Colonic mucosa (tissue), 4 donors: ENCODE data around the gene GREM1. TPM values are rescaled to one million over a fixed set of nuclear protein-coding genes. Genes with fewer than 3 reads are reported as not detected.

Experiments
- DNase-seq: peaks from one replicate; pipeline ENCODE4 v3.0.0-alpha.2; 2020
- H3K27ac ChIP-seq: fragments of 200-600 bp; one replicate; pipeline ENCODE4 v1.8.0; 2021
- H3K27me3 ChIP-seq: fragments of 200-600 bp; one replicate; pipeline ENCODE4 v1.8.0; 2021
- H3K36me3 ChIP-seq: fragments of 200-600 bp; one replicate; pipeline ENCODE4 v1.8.0; 2021
- H3K4me1 ChIP-seq: fragments of 200-600 bp; one replicate; pipeline ENCODE4 v1.8.0; 2021; ENCODE audit warnings: mild to moderate bottlenecking
- H3K4me3 ChIP-seq: fragments of 200-600 bp; one replicate; pipeline ENCODE4 v1.8.0; 2021
- H3K9ac ChIP-seq, 2 donors: one replicate each; pipeline ENCODE4 v1.7.0; 2013; ENCODE audit warnings: control low read depth in 2 of 2, low read depth in 2 of 2, low read length in 2 of 2
- H3K9me3 ChIP-seq: fragments of 200-600 bp; one replicate; pipeline ENCODE4 v1.8.0; 2021
- CTCF ChIP-seq: fragments of 200-600 bp; IDR thresholded peaks from one replicate; pipeline ENCODE4 v1.8.0; 2022; ENCODE audit warnings: antibody characterized with exemption, mild to moderate bottlenecking
- intact Hi-C: fragments of 100-400 bp; cut with DNase I; formaldehyde crosslinking; loops from one replicate; pipeline ENCODE4 v1.14.1; 2022
- total RNA-seq, 2 donors: library from RNA; stranded (reverse); fragmentation: NEBNext Ultra II Directional in 1 of 2; extraction: Animal tissue kit (Norgen Biotek cat#: 25700) in 1 of 2; gene quantifications; one replicate each; pipeline ENCODE4 v1.2.1, GENCODE V29; 2021
- donor health status: healthy.
- donor health status: DM: no; HTN: no; CAD: no.
- donor health status: DM: no; HTN: no; CAD: no.

GREM1 gene
- total RNA-seq, 2 donors from 2014 or later, result 18.9 to 39.3 TPM

DNA sequence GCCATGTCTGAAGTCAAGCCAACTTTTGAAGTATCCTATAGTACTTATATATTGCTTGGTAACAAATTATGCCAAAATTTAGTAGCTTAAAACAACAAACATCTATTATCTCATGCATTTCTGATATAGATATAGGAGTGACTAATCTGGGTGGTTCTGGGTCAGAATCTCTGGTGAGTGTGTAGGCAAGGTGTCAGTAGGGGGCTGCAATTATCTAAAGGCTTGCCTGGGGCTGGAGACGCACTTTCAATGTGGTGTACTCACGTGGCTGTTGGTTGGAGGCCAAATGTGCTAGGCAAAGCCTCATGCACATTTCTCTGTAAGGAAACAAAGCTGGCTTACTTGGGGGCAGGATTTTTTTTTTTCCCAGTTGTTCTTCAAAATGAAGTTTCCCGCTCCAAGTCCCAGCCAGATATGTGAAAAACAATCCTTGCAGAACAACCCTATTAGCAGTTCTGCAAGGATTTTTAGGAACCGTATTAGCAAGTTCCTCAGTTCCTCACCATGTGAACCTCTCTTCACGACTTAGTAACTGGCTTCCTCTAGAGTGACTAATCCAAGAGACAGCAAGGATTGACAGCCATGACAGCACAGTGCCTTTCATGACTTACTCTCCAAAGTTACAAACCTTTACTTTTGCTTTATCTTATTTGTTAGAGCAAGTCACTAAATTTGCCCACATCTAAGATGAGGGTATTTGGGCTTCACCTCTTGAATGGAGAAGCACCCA, 25.8 kb downstream of the GREM1 start:
- no peak for DNase-seq
- H3K36me3 ChIP-seq, result no peaks in the 10 kb centered on the region
- intact Hi-C loops, result no loop called here
- H3K4me1 ChIP-seq, result no peaks in the 10 kb centered on the region
- TF ChIP-seq CTCF, result no peak
- no peaks in the 10 kb centered on the region for H3K27me3 ChIP-seq
- H3K9me3 ChIP-seq, result no peaks in the 10 kb centered on the region
- no peak overlapping the region for H3K27ac ChIP-seq
- no peak overlapping the region for H3K9ac ChIP-seq
- no peak overlapping the region for H3K4me3 ChIP-seq

- H3K27me3 ChIP-seq, result no peaks in the 10 kb centered on the region
- intact Hi-C loops, result no loop called here
- no peaks in the 10 kb centered on the region for H3K36me3 ChIP-seq
- H3K27ac ChIP-seq, result no peak overlapping the region
- TF ChIP-seq CTCF, result no peak
- H3K4me1 ChIP-seq, result no peaks in the 10 kb centered on the region
- no peak for DNase-seq
- H3K9me3 ChIP-seq, result no peaks in the 10 kb centered on the region
- no peak overlapping the region for H3K4me3 ChIP-seq
- H3K9ac ChIP-seq, result no peak overlapping the region
Measured at GRCh38 chr15:32746116-32746857, 28.5 kb downstream of the GREM1 start.

DNA sequence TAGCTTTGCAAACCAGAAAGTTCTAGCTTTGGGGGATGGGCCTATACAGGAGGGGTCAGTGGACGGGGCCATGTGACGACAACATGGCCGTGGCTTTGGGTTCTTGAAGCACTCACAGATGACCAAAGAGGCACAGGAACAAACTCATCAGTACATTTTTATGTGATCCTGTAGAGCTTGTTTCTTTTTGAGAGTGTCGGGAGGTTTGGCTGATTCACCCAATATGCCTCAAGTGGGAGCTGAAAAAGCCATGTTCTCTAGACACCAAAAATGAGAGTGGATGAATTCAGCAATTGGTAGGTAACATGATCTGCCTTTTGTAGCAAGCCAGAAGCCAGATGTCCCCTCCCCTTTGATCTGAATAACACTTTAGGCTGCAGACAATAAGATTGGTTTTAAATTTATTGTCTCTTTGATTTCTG, 30.1 kb downstream of the GREM1 start:
- Histone ChIP-seq H3K4me3 (no peak overlapping the region), H3K36me3 (no peaks in the 10 kb centered on the region), H3K4me1 (no peaks in the 10 kb centered on the region), H3K27me3 (no peaks in the 10 kb centered on the region), H3K27ac (no peak overlapping the region), H3K9me3 (no peaks in the 10 kb centered on the region), H3K9ac (no peak overlapping the region)
- no peak for DNase-seq
- no peak for TF ChIP-seq CTCF
- intact Hi-C loops, result no loop called here

- no peaks in the 10 kb centered on the region for H3K36me3 ChIP-seq
- no peak overlapping the region for H3K9ac ChIP-seq
- H3K4me1 ChIP-seq, result no peaks in the 10 kb centered on the region
- H3K9me3 ChIP-seq, result no peaks in the 10 kb centered on the region
- intact Hi-C loops, result no loop called here
- no peak overlapping the region for H3K27ac ChIP-seq
- H3K4me3 ChIP-seq, result no peak overlapping the region
- no peaks in the 10 kb centered on the region for H3K27me3 ChIP-seq
- no peak for TF ChIP-seq CTCF
- no peak for DNase-seq
Measured at GRCh38 chr15:32750979-32751378, 33.2 kb downstream of the GREM1 start.

- no peaks in the 10 kb centered on the region for H3K4me1 ChIP-seq
- H3K36me3 ChIP-seq, result no peaks in the 10 kb centered on the region
- no peak for TF ChIP-seq CTCF
- no peaks in the 10 kb centered on the region for H3K9me3 ChIP-seq
- H3K27me3 ChIP-seq, result no peaks in the 10 kb centered on the region
- H3K4me3 ChIP-seq, result no peak overlapping the region
- no peak overlapping the region for H3K9ac ChIP-seq
- DNase-seq, result no peak
- intact Hi-C loops, result no loop called here
- no peak overlapping the region for H3K27ac ChIP-seq
Measured at GRCh38 chr15:32757426-32757825, 39.6 kb downstream of the GREM1 start.
